Ammon's horn (tissue), 1 donor: Measurements from ENCODE around the gene CTNNA1.
"Not testable (repeated sequence)": the region's sequence is repeated elsewhere in the genome, so short reads cannot be mapped to it uniquely, and the experiment has no call there.

Source experiments
- DNase-seq: peaks from one replicate; pipeline ENCODE4 v3.0.0-alpha.2; 2016; ENCODE audit warnings: low spot score

The CTNNA1 gene

DNA sequence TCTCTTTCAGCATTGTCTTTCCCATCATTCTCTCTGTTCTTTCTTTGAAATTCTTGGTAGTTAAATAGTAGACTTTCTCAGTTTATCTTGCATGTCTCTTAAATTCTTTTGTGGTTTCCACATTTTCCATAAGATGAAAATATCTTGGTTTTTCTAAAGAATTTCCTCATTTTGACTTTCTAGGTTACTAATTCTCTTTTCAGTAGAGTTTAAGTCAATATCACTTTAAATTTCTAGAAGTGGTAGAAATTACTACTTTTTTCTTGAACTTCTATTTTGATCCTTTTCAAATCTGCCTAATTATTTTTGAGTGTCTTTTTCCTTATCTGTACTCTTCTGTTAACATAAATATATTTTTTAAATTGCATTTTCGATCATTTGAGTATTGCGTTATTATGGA is 145.5 kb downstream of the CTNNA1 start:
- DNase-seq = no peak

DNA sequence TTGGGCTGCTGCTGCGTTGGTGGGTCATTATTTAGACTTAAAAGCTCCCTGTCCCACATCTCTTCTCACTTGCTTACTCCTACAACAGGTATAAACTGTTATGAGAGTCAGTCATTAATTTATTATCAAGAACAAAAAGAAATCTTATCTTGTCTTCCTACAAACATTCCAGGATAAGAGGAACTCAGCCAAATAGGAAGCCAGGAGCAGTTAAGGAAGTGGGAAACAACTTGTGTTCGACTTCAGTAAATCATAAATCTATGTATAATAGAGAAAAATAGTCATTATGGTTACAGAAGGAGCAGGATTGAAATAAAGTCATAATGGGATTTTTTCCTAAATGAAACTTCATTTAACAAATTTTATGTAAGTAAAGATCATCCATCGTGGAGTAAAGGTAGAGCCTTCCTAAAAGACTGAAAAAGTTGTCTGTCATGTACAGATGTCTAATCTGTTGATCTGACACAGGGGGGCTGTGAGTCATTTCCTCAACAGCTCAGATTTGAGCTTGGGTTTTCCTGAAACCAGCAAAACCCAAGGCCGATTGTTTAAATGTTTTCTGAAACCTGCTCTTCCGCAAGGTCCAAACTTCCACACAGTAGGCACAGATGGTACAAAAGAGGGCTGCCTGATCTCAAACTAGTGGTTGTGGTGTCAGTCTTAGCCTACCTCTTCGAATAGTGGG is 147.2 kb downstream of the CTNNA1 start:
- no peak for DNase-seq

DNA sequence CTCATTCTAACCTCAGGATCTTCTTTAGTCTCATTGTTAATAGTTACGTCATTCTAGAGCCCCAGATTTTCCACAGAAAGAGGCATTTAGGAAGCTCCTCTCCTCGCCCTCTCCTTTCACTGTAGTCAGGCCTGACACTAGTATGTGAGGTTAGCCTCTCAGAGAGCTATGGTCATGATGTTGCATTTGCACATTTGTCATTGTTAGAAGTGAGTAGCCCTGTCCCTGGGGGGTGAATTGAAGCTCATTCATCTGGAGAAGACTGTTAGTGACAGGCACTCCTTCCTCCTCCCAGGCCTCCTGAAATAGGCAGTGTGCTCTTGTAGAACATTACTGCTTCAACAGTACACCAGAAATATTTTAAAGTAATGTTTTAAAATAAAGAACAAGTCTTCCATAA is 148.5 kb downstream of the CTNNA1 start:
- DNase-seq = peak; percentile 56

DNA sequence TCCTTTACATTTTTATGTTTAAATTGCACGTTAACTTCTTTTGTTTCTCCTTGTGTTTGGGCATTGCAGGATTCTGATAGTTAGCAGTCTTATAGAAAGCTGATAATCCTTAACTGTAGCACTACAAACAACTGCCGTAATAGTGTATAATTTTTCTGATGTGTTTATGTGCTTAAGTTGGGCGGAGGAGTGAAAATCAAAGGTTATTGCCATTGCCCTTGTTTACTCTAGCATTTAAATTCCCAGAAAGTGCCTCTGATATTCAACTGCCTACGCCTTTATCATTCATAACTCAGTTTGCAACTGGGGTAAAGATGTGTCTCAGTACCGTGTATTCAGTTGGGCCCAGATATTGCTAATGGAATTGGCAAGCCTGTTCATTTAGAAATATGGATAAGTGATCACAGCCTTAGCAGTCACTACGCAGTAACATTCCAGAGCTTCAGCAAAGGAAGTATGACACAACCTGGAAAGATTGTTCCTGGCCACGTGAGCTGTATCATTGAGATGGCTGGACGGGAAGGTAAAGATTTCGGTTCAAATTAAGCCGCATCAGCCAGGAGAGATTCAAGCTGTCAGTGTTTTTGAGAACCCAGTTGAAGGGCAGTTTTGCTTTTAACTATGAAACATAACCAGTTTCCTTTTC is 150.0 kb downstream of the CTNNA1 start:
- no peak for DNase-seq

DNA sequence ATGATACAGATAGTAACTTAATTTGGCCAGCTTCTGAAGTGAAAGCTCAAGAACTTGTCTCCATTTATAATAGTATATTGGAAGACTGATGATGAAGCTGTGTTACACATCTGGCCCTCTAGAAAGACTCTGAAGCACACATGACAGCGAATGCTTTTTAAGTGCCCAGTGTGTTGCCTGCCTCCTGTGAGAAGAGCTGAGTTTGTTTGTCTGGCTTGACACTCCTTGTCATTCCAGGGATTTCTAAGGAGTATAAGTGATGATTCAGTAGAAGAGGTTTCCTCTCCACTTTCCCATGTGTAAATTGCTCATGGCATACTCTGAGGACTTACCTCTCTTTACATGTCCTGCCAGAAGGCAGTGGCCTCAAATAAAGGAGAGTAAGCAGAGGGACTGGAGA is 152.3 kb downstream of the CTNNA1 start:
- no peak for DNase-seq

DNA sequence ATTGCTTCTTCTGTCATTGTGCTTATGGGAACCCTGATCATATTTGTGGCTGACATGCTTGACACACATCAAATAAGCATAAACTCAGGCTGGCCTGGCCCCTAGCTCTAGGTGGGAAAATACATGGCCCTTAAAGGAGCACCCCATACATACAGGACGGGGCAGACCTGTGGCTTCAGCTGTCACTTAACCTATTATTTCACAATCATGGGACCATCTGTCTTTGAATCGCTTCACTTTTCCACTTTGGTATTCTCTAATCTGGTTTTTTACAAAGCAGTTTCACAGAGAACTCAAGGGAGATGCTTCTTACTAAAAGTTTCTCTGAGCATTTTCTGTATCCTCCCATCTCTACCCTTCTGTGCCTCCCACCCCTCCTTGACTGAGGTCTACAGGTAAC is 156.5 kb downstream of the CTNNA1 start:
- DNase-seq = no peak

DNA sequence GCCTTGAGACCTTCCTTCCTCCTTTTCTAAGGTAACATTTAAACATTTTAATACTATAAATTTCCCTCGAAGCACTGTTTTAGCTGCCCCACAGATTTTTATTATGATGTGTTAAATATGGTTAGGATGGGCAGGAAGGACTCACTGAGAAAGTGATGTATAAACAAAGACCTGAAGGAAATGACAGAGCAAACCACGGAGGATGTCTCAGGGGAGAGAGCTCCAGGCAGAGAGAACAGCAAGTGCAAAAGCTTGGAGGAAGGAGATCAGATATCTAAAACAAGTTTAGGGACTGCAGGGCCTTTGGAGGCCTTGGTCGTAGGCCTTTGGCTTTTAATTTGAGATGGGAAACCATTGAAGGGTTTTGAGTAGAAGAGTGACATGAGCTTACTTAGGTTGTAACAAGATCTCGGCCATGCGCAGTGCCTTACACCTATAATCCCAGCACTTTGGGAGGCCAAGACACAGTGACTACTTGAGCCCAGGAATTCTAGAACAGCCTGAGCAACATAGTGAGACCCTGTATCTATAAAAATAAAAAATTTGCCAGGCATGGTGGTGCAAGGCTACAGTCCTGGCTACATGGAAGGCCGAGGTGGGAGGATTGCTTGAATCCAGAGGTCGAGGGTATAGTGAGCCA is 157.4 kb downstream of the CTNNA1 start:
- no peak for DNase-seq

DNA sequence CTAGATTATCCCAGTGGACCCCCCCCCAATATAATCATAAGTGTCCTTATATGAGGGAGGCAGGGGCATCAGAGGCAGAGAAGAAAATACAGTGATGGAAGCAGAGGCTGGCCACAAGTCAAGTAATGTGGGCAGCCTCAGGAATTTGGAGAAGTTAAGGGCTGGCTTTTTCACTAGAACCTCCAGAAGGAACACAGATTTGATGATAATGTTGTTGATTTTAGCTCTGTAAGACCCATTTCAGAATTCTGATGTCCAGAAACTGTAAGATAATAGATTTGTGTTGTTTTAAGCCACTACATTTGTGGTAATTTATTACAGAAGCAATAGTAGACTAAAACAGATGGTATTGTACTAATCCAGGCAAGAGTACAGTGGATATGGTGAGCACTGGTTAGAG is 158.2 kb downstream of the CTNNA1 start:
- no peak for DNase-seq

DNA sequence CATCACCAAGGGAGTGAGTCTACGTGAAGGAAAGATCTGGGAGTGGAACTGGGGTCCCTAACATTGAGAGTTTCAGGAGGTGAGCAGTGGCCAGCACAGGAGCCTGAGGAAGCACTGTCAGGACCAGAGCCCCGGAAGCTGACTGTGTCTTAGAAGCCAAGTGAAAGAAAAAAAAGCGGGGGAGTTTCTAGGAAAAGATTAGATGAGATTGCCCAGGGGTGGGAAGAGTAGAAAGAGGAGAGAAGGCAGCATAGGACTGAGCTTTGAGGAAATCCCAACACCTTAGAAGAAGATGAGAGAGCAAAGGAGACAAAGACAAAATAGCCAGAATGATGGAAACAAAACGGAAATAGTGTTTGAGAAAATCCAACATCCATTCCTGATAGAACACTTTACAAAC is 158.9 kb downstream of the CTNNA1 start:
- no peak for DNase-seq

DNA sequence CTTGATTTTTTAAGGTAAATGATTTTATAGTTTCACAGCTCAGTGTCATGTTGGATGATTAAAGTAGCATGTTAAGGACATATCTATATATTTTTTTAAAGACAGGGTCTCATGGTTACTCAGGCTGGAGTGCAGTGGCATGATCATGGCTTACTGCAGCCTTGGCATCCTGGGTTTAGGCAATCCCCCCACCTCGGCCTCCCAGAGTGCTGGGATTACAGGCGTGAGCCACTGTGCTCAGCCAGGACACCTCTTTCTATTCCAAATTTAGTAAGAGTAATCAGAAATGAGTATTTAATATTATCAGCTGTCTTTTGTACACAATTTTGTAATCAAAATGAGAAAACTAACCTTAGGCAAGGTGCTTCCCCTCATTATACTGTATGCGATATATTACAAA is 160.5 kb downstream of the CTNNA1 start:
- no peak for DNase-seq

DNA sequence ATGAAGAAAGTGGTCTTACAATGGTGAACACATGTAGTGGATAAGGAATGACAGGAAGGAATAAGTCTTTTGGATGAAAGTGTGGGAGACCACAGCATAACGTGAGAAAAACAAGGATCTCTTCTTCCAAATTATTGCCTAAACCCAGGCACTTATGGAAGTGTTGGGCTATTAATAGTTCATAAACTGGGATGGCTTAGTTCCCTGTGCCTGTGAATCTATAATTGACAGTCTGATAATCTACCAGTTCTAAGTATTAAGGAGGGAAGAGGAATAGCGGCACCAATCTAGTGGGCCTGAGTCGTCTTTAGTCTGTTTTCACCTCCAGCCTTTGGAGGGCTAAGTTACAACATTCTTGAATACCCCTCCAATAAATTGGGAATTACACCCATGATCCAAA is 161.1 kb downstream of the CTNNA1 start:
- DNase-seq = no peak

DNA sequence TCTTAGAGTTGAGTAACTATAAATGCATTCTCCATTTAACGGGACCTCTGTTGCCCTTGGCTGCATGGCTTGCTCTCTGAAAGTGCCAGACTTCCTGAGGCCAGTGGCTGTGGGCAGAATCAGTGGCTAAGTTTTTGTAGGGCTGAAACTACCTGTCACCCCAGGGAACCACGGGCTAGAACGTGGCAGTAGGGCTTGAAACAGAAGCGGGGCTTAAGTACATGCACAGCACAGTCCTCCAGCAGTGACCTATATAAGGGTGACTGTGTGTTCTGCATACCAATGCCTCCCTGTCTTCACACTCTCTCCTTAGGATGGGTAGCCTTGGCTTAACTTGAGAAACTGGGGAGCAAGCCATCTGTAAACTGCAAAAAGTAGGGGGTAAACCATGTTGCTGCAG is 165.5 kb downstream of the CTNNA1 start:
- no peak for DNase-seq

DNA sequence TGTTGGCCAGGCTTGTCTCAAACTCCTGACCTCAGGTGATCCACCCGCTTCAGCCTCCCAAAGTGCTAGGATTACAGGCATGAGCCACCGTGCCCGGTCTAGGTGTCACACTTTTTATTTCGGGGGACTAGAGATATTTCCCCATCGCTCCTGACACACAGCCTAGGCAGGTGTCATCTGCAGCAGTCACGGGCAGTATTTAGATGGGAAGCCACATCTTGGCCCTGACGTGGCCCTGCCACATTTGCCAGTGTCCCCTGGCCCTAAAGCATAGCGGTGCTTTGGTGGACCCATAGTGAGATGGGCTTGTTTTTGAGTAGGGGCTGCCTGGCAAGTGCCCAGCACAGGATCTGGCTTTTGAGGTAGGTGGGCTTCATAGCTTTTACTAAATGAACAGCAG is 167.0 kb downstream of the CTNNA1 start:
- DNase-seq = no peak

DNA sequence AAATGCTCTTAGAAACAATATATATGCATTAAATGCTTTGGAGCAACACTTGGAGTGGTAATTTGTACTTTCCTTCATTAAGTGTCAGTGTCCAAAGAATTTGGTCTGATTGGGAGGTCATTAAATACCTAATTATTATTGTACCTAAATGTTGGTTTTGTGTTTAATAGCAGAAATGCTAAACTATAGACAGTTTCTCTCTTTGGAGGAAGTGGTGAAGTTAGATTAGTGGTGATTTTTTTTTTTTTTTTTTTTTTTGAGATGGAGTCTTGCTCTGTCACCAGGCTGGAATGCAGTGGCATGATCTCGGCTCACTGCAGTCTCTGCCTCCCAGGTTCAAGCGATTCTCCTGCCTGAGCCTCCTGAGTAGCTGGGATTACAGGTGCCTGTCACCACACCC is 168.1 kb downstream of the CTNNA1 start:
- DNase-seq = not testable (repeated sequence)

DNA sequence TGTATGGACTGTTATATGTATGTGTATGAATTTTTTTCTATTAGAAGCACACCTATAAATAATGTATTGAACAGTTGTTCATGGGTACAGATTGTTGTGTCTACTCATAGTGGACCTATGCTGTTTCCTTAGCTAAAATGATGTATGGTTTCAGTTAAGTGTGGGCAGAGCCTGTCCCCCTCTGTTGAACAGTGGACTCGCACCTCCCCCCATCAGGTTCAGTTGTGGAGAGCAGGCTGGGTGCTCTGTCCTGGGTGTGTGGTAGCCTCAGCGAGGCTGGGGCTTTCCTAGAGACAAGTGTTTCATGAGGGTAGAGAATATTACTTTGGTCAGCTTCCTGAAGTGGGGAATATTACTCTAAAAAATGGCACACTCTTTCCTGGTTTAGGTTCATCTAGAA is 169.3 kb downstream of the CTNNA1 start:
- DNase-seq = no peak

DNA sequence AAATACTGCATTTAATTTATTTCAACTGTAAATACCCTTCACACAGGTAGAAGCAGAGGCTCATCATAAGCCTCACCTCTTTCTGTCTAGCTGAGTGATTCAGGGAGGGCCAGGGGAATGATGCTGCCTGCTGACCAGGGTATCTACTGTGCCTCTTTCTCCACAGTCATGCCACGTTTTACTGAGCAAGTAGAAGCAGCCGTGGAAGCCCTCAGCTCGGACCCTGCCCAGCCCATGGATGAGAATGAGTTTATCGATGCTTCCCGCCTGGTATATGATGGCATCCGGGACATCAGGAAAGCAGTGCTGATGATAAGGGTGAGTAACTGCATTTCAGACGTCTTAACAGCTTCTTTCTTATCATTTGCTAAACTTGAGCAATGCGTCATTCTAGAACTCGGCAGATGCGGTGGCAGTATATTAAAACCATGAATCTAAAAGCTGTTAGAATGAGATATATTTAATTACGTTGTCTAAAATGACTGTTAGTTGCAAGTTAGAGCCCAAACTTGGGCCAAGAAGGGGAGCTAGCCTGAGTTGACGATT is 171.9 kb downstream of the CTNNA1 start:
- DNase-seq = no peak

DNA sequence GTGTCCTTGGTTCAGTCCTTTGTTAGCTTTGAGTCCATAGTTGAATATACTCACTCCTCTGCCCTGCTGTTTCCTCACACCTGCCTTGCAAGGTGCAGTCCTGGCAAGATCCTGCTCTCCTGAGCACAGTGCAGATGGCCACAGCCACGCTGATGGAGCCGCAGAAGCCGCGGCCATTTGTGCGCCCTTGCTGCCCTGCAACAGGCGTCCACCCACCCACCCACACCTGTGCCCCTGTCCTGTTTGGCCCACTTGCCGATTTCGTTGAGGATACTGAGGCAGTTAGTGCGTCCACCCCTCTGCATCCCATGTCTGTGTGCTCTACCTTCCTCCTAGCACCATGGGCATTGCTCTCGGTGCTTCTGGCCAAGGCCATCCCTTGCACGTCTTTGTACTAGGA is 173.0 kb downstream of the CTNNA1 start:
- DNase-seq = no peak

DNA sequence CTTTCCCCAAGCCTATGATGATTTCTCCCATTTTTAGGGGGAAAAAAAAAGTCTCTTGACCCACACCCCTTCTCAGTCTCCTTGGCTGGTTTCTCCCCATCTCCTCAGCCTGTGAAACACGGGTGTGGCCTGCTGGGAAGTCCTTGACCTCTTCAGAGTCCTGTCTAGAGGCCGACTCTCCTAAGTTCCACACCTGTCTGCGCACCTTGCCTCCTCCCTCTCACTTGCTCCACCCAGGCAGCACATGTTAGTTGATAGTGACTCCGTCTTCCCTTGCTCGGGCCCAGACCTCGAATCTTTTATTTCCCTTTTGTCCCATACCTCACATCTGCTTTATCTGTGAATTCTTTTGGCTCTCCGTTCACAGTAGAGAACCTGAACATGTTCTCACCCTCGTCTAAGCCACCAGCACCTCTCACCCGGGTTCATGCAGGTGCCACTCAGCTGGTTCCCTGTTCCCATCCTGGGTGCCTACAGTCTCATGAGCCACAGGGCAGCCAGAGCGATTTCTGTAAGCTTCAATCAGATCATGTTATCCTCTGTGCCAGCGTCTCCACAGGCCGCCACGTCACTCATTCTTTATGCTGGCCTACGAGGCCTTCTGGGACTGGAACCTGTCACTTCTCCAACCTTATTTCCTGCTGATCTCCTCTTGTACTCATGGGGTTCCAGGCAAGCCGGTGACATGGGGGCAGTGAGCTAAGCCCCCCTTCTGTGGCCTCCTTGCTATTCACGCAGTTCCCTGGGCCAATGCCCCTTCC is 173.6 kb downstream of the CTNNA1 start:
- no peak for DNase-seq

DNA sequence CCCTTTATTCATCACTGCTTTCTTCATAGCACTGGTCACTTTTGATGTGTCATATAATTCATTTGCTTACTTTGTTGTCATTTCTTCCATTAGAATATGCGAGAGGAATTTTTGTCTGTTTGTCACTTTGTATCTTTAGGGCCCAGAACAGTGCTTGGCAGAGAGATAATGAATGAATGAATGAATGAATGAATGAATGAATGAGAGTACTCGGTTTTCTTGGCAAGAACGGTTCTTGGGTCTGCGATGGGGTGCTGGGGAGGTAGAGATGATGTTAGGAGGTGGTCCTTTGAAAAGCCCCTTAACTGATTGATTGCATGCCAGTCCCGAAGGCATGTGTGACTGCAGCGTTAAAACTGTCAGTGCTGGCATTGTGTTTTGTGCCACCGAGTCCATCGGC is 174.3 kb downstream of the CTNNA1 start:
- DNase-seq = no peak

DNA sequence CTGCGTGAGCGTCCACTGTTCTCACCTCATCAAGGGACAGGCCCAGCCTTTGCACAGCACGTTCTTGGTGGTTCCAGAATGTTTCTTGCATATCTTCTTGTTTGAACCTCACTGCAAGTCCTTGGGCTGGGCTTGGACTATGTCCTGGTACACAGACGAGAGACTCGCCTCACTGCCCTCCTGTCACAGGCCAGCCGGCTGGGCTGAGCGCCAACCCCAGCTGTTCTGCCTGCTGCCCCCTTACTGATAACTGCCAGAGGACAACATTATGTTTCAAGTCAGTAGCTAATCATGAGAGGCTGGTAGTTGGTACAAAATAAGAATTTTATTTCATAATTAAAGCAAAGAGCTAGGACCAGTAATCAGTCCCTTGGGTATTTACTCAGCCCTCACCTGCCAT is 174.8 kb downstream of the CTNNA1 start:
- DNase-seq = peak; percentile 96

DNA sequence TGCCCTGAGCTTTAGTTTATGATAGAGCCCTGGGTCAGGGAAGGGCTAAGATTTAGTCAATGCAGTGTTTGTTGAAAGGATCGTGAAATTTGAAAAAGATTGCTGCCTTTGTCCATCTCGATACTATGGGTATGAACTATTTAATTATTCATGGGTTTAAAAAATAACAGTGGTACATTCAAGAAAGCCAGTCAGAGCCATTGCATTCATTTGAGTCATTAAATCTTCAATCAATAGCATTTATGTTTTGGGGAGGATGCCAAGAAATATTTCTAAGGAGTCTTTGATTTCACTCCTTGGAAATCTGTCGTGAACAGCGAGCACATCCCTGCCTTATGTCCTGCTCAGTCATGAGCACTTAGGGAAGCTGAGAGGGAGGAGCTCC is 176.3 kb downstream of the CTNNA1 start:
- no peak for DNase-seq

DNA sequence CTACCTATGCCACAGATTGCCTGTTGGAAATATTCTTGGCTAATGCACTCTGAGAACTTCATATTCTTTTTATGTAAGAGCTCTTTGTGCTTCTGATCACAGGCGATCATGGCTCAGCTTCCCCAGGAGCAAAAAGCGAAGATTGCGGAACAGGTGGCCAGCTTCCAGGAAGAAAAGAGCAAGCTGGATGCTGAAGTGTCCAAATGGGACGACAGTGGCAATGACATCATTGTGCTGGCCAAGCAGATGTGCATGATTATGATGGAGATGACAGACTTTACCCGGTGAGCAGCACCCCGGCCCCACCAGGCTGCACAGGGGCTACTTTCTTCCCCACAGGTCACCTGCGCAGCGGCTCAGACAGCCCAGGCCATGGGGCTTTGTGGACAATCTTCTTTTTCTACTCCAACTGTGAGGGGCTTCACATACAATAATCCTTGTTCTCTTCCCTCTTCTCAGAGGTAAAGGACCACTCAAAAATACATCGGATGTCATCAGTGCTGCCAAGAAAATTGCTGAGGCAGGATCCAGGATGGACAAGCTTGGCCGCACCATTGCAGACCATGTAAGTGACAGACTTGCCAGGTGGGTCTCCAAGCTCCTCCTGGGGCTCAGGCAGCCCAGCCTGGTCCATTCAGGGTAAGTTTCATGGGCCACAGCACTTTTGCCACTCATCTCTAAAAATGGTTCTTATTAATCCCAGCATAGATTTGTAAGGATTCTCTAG is 177.3 kb downstream of the CTNNA1 start:
- DNase-seq = no peak
